Liver (tissue), 9 donors: ENCODE results near the gene CCDC93. TPM values are rescaled to one million over a fixed set of nuclear protein-coding genes. Genes with fewer than 3 reads are reported as not detected.

Experiments used
- DNase-seq: peaks from one replicate; pipeline ENCODE4 v3.0.0-alpha.2; 2017; ENCODE audit warnings: low spot score
- H3K27ac ChIP-seq, 2 donors: one replicate each; pipeline ENCODE4 v1.7.0; 2013; ENCODE audit warnings: inconsistent platforms in 2 of 2, low read length in 2 of 2, control low read depth in 1 of 2, low read depth in 1 of 2, mild to moderate bottlenecking in 1 of 2
- H3K27me3 ChIP-seq, 4 donors: one replicate each; pipeline versions ENCODE4 v1.6.1 to v1.7.0; 2013; ENCODE audit warnings: low read length in 3 of 4, inconsistent platforms in 1 of 4, mild to moderate bottlenecking in 1 of 4, moderate library complexity in 1 of 4; ENCODE audit not compliant: control insufficient read depth in 4 of 4, insufficient read depth in 4 of 4
- H3K36me3 ChIP-seq, 4 donors: one replicate each; pipeline versions ENCODE4 v1.6.1 to v1.7.0; 2013; ENCODE audit warnings: low read length in 3 of 4, mild to moderate bottlenecking in 3 of 4, low read depth in 1 of 4, moderate library complexity in 1 of 4; ENCODE audit not compliant: control insufficient read depth in 4 of 4, insufficient read depth in 3 of 4
- H3K4me1 ChIP-seq, 4 donors: one replicate each; pipeline versions ENCODE4 v1.6.1 to v1.7.0; 2013; ENCODE audit warnings: low read length in 3 of 4, mild to moderate bottlenecking in 3 of 4, moderate library complexity in 1 of 4; ENCODE audit not compliant: control insufficient read depth in 4 of 4, insufficient read depth in 4 of 4
- H3K4me3 ChIP-seq, 3 donors: one replicate each; pipeline versions ENCODE4 v1.6.1 to v1.7.0; 2013; ENCODE audit warnings: low read length in 3 of 3, control low read depth in 1 of 3, low read depth in 1 of 3, mild to moderate bottlenecking in 1 of 3
- H3K9ac ChIP-seq, 2 donors: one replicate each; pipeline ENCODE4 v1.7.0; 2013; ENCODE audit warnings: low read length in 2 of 2, mild to moderate bottlenecking in 2 of 2, moderate library complexity in 2 of 2, control low read depth in 1 of 2, low read depth in 1 of 2
- H3K9me3 ChIP-seq, 4 donors: one replicate each; pipeline versions ENCODE4 v1.6.1 to v1.7.0; 2013; ENCODE audit warnings: low read length in 3 of 4; ENCODE audit not compliant: control insufficient read depth in 4 of 4
- EGR1 ChIP-seq, 2 donors: IDR thresholded peaks; 2 replicates each; pipeline ENCODE4 v1.6.1; 2016 to 2018; ENCODE audit warnings: antibody characterized with exemption in 2 of 2, low read depth in 2 of 2
- FOXA1 ChIP-seq: IDR thresholded peaks from 2 replicates; pipeline ENCODE4 v1.6.1; 2016; ENCODE audit warnings: antibody characterized with exemption
- FOXA2 ChIP-seq: IDR thresholded peaks from 2 replicates; pipeline ENCODE4 v1.6.1; 2016; ENCODE audit warnings: antibody characterized with exemption
- GABPA ChIP-seq, 2 donors: IDR thresholded peaks in 1 of 2; conservative IDR thresholded peaks in 1 of 2; 2 replicates each; pipeline ENCODE4 v1.6.1; 2016; ENCODE audit warnings: antibody characterized with exemption in 2 of 2, mild to moderate bottlenecking in 1 of 2, moderate library complexity in 1 of 2
- HNF4A ChIP-seq, 2 donors: conservative IDR thresholded peaks; 2 replicates each; pipeline ENCODE4 v1.6.1; 2016; ENCODE audit warnings: antibody characterized with exemption in 2 of 2, mild to moderate bottlenecking in 2 of 2
- HNF4G ChIP-seq: IDR thresholded peaks from 2 replicates; pipeline ENCODE4 v1.6.1; 2016; ENCODE audit warnings: antibody characterized with exemption
- JUND ChIP-seq, 2 donors: IDR thresholded peaks; 2 replicates each; pipeline ENCODE4 v1.6.1; 2016; ENCODE audit warnings: antibody characterized with exemption in 2 of 2
- NR2F2 ChIP-seq: IDR thresholded peaks from 2 replicates; pipeline ENCODE4 v1.6.1; 2016; ENCODE audit warnings: antibody characterized with exemption
- RAD21 ChIP-seq, 2 donors: IDR thresholded peaks; 2 replicates each; pipeline ENCODE4 v1.6.1; 2016; ENCODE audit warnings: antibody characterized with exemption in 2 of 2, mild to moderate bottlenecking in 2 of 2
- RXRA ChIP-seq, 2 donors: IDR thresholded peaks; 2 replicates each; pipeline ENCODE4 v1.6.1; 2017 to 2018; ENCODE audit warnings: antibody characterized with exemption in 2 of 2, mild to moderate bottlenecking in 1 of 2
- SP1 ChIP-seq: IDR thresholded peaks from 2 replicates; pipeline ENCODE4 v1.6.1; 2018; ENCODE audit warnings: antibody characterized with exemption, mild to moderate bottlenecking
- TAF1 ChIP-seq: conservative IDR thresholded peaks from 2 replicates; pipeline ENCODE4 v1.6.1; 2016; ENCODE audit warnings: antibody characterized with exemption, mild to moderate bottlenecking
- YY1 ChIP-seq: IDR thresholded peaks from 2 replicates; pipeline ENCODE4 v1.6.1; 2016; ENCODE audit warnings: antibody characterized with exemption, mild to moderate bottlenecking
- WGBS: extraction: QIAGEN DNeasy Blood & Tissue Kit; methylation state at CpG from one replicate; pipeline ENCODE4 v1.1.7; 2013; 5-methylcytosine and 5-hydroxymethylcytosine counted together
- polyA plus RNA-seq, 2 donors: library from polyadenylated mRNA; stranded (reverse) in 1 of 2; unstranded in 1 of 2; fragments of 200-250 nt in 1 of 2; fragments of >200 nt in 1 of 2; fragmentation: Nextera tagmentation in 1 of 2; extraction: Ambion mirVana in 1 of 2; gene quantifications; one replicate each; pipeline versions ENCODE4 v1.2.1 to v1.2.3, GENCODE V29; 2013 to 2015
- total RNA-seq, 2 donors: library from RNA; depleted of rRNA; stranded (reverse); fragments of >200 nt; gene quantifications; one replicate each; pipeline ENCODE4 v1.2.3, GENCODE V29; 2014
- TF ChIP-seq, protein P1 (sequence below): IDR thresholded peaks from 2 replicates; pipeline ENCODE4 v1.6.1; 2016; ENCODE audit warnings: antibody characterized with exemption
- TF ChIP-seq, protein P2 (sequence below): fragments of 150-350 bp; IDR thresholded peaks from 2 replicates; pipeline ENCODE4 v1.5.1; 2017; ENCODE audit warnings: improper control_type of control experiment, low read depth, low read length; ENCODE audit not compliant: missing input control
- TF ChIP-seq, protein P3 (sequence below): IDR thresholded peaks from 2 replicates; pipeline ENCODE4 v1.6.1; 2016; ENCODE audit warnings: antibody characterized with exemption, mild to moderate bottlenecking
- TF ChIP-seq, protein P4 (sequence below): IDR thresholded peaks from 2 replicates; pipeline ENCODE4 v1.6.1; 2016; ENCODE audit warnings: antibody characterized with exemption
- donor health status: healthy.
- donor health status: healthy.
- donor health status: healthy.
- donor health status: healthy.
- donor health status: healthy.

The CCDC93 gene
- total and polyA plus RNA-seq, 4 donors: 4.0 to 14.2 (median 8.5) TPM

DNA sequence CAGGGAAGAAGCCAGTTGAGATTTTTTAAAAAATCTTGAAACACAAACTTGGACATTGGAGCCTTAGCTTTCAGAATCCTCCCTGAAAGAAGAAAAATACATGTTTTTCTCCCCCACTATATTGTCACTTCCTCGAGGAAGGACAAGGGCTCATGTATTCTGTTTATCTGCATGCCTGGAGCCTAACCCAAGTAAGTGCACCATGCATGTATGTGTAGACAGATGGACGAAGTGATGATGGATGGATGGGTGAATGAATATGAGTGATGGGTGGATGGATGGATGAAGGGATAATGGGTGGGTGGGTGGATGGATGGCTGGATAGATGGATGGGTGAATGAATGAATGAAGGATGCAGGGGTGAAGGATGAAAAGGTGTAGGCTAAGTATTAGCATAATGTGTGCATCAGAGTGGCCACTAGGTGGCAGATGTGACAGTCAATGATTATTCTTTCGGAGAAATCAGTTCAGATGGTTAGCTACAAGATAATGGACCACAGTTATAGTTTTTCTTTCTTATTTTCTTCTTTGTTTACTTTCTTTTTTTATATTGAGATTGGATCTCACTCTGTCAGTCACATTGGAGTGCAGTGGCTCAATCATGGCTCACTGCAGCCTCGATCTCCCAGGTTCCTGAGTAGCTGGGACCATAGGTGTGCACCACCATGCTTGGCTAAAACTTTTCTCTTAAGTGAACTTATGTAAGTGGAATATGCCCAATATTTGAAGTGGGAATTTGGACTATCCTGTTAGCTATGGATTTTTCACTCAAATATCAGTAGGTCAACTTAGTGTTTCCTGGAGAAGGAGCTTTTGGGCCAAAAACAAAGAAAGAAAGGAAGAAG, 18.5 kb upstream of the CCDC93 start:
- Histone ChIP-seq H3K27me3 (no peaks in the 10 kb centered on the region), H3K36me3 (no peaks in the 10 kb centered on the region), H3K9me3 (no peaks in the 10 kb centered on the region), H3K4me3 (no peak overlapping the region), H3K27ac (no peak overlapping the region), H3K4me1 (no peaks in the 10 kb centered on the region), H3K9ac (no peak overlapping the region)
- no peak for TF ChIP-seq NR2F2
- no peak for TF ChIP-seq YY1
- TF ChIP-seq, protein P1, sequence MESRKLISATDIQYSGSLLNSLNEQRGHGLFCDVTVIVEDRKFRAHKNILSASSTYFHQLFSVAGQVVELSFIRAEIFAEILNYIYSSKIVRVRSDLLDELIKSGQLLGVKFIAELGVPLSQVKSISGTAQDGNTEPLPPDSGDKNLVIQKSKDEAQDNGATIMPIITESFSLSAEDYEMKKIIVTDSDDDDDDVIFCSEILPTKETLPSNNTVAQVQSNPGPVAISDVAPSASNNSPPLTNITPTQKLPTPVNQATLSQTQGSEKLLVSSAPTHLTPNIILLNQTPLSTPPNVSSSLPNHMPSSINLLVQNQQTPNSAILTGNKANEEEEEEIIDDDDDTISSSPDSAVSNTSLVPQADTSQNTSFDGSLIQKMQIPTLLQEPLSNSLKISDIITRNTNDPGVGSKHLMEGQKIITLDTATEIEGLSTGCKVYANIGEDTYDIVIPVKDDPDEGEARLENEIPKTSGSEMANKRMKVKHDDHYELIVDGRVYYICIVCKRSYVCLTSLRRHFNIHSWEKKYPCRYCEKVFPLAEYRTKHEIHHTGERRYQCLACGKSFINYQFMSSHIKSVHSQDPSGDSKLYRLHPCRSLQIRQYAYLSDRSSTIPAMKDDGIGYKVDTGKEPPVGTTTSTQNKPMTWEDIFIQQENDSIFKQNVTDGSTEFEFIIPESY: no peak
- TF ChIP-seq, protein P2, sequence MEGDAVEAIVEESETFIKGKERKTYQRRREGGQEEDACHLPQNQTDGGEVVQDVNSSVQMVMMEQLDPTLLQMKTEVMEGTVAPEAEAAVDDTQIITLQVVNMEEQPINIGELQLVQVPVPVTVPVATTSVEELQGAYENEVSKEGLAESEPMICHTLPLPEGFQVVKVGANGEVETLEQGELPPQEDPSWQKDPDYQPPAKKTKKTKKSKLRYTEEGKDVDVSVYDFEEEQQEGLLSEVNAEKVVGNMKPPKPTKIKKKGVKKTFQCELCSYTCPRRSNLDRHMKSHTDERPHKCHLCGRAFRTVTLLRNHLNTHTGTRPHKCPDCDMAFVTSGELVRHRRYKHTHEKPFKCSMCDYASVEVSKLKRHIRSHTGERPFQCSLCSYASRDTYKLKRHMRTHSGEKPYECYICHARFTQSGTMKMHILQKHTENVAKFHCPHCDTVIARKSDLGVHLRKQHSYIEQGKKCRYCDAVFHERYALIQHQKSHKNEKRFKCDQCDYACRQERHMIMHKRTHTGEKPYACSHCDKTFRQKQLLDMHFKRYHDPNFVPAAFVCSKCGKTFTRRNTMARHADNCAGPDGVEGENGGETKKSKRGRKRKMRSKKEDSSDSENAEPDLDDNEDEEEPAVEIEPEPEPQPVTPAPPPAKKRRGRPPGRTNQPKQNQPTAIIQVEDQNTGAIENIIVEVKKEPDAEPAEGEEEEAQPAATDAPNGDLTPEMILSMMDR: peak; percentile 76
- no peak for TF ChIP-seq FOXA2
- TF ChIP-seq, protein P3, sequence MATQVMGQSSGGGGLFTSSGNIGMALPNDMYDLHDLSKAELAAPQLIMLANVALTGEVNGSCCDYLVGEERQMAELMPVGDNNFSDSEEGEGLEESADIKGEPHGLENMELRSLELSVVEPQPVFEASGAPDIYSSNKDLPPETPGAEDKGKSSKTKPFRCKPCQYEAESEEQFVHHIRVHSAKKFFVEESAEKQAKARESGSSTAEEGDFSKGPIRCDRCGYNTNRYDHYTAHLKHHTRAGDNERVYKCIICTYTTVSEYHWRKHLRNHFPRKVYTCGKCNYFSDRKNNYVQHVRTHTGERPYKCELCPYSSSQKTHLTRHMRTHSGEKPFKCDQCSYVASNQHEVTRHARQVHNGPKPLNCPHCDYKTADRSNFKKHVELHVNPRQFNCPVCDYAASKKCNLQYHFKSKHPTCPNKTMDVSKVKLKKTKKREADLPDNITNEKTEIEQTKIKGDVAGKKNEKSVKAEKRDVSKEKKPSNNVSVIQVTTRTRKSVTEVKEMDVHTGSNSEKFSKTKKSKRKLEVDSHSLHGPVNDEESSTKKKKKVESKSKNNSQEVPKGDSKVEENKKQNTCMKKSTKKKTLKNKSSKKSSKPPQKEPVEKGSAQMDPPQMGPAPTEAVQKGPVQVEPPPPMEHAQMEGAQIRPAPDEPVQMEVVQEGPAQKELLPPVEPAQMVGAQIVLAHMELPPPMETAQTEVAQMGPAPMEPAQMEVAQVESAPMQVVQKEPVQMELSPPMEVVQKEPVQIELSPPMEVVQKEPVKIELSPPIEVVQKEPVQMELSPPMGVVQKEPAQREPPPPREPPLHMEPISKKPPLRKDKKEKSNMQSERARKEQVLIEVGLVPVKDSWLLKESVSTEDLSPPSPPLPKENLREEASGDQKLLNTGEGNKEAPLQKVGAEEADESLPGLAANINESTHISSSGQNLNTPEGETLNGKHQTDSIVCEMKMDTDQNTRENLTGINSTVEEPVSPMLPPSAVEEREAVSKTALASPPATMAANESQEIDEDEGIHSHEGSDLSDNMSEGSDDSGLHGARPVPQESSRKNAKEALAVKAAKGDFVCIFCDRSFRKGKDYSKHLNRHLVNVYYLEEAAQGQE: no peak
- no peak for TF ChIP-seq EGR1 (IDR thresholded peaks at IDR 0.05; ENCODE audit: low read depth in 2 of 2)
- no peak for TF ChIP-seq HNF4G
- TF ChIP-seq TAF1: no peak
- TF ChIP-seq, protein P4, sequence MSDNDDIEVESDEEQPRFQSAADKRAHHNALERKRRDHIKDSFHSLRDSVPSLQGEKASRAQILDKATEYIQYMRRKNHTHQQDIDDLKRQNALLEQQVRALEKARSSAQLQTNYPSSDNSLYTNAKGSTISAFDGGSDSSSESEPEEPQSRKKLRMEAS: no peak
- no peak for TF ChIP-seq SP1
- TF ChIP-seq RAD21 (IDR thresholded peaks at IDR 0.05): peak; percentile 71 to 78
- TF ChIP-seq FOXA1: no peak
- 31% methylated on average over 4 of the region's 4 CpGs for WGBS
- no peak for DNase-seq

DNA sequence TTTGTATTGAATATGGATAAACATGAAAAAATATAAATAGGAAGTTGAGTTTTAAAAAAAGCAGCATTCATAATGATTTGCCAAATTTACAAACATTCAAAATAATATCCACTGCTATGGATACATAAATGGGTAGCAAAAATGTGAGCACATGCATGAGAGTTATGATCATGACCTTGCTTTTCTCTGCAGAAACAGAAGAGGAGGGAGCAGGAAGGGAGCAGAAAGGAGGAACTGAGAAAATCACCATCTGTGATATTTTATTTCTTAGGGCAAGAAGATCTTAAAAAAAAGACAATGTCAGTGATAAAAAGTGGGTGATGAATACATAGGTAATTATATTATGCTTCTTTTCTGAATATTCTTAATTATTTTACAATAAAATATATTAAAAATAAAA, 17.7 kb upstream of the CCDC93 start:
- no peak for TF ChIP-seq EGR1 (IDR thresholded peaks at IDR 0.05; ENCODE audit: low read depth in 2 of 2)
- TF ChIP-seq FOXA2: no peak
- TF ChIP-seq, protein P4: no peak
- no peak for TF ChIP-seq NR2F2
- no peak for TF ChIP-seq SP1
- no peak for TF ChIP-seq RXRA (IDR thresholded peaks at IDR 0.05)
- no peak for TF ChIP-seq FOXA1
- TF ChIP-seq, protein P2: no peak
- no peak for TF ChIP-seq RAD21 (IDR thresholded peaks at IDR 0.05)
- no peak for TF ChIP-seq GABPA (IDR thresholded peaks at IDR 0.05 in 1 of 2, conservative IDR thresholded peaks at IDR 0.05 in 1 of 2)
- TF ChIP-seq HNF4A (conservative IDR thresholded peaks at IDR 0.05): no peak
- no peak for TF ChIP-seq YY1
- no peak for TF ChIP-seq HNF4G
- TF ChIP-seq, protein P1: no peak
- no peak for TF ChIP-seq JUND (IDR thresholded peaks at IDR 0.05)
- no peak for DNase-seq
- Histone ChIP-seq H3K36me3 (no peaks in the 10 kb centered on the region), H3K9me3 (no peaks in the 10 kb centered on the region), H3K9ac (no peak overlapping the region), H3K4me3 (no peak overlapping the region), H3K4me1 (no peaks in the 10 kb centered on the region), H3K27ac (no peak overlapping the region), H3K27me3 (no peaks in the 10 kb centered on the region)
